Fibroblast of the conjunctiva (primary cell): ENCODE results near the gene CEP55.

Experiments used
- DNase-seq: peaks from one replicate; pipeline ENCODE4 v3.0.0-alpha.2; 2010; ENCODE audit warnings: low read depth

The CEP55 gene

GRCh38 chr10:93566435-93567276 is 70.2 kb downstream of the CEP55 start, which contains the start of gene FFAR4:
FFAR4 (plus strand) TSS chr10:93566665; CDS start chr10:93566721, 56 bp downstream.
- DNase-seq, result no peak

GRCh38 chr10:93567277-93568104 is 71.1 kb downstream of the CEP55 start:
- DNase-seq, result no peak

DNA sequence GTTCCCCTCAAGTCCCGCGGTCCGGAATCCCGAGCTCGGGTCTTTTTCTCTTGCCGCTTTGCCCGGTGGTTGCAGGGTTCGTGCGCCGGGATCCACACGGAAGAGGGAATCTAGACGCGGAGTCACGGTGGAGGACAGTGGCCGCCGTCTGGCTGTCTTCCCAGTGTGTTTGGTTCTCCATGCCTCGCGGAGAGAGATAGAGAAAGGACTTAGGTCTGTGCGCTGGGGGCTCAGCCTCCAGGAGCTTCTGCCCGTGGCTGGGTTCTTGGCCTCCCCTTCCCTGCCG is 71.6 kb downstream of the CEP55 start:
- no peak for DNase-seq

DNA sequence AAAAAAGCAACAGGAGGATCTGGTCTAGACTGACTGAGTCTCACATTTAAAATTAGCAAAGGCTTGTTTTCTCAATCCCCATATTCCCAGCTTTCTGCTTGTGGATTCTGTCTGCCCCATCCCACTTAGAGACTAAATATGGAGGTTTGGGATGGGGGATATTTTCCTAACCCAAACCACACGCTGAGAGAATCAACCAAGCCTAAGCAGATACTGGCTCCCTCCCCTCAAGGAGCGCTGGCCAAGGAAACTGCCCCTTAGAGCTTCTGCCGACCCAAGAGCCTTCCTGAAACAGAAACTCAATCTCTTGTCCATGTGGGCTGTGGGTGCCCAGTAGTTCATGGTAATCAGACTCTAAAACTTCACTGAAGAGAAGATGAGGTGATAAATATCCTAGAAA is 74.0 kb downstream of the CEP55 start:
- no peak for DNase-seq

DNA sequence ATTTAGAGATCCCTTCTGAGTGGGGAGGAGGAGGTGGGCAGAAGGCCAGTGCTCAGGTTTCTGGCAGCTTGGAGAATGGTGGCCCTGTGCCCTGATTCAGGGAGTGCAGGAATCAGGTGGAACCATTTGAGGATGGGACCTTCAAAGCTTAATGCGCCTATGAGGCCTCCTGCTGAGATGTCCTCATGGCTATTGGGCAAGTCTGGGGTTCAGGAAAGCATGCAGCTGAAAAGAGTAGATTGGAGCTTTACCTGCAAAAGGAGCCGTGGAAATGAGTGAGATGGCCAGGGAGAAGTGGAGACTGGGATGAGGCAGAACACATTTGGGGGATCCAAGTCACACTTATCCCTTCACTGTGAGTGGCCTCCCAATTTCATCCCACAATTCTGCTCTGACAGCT is 76.2 kb downstream of the CEP55 start:
- no peak for DNase-seq

GRCh38 chr10:93573051-93573909 is 76.9 kb downstream of the CEP55 start:
- no peak for DNase-seq

GRCh38 chr10:93573924-93574323 is 77.5 kb downstream of the CEP55 start:
- no peak for DNase-seq

DNA sequence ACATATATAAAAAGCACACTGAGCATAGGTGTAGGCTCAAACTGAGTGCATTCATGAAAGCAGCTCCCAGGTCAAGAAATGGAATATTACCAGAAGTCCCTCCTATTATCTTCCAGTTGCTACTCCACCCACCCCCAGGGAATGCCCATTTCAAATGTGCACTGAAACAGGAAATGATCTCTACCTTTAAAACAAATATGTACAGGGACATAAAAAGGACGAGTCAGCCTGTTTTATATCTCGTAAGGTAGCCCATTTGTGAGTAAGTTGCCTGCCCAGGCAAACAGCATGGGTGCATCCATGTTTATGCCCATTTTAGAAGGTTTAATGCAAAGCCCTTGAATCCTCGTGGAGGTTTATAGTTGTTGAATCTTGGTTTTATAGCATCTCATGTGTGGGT is 80.5 kb downstream of the CEP55 start:
- no peak for DNase-seq

DNA sequence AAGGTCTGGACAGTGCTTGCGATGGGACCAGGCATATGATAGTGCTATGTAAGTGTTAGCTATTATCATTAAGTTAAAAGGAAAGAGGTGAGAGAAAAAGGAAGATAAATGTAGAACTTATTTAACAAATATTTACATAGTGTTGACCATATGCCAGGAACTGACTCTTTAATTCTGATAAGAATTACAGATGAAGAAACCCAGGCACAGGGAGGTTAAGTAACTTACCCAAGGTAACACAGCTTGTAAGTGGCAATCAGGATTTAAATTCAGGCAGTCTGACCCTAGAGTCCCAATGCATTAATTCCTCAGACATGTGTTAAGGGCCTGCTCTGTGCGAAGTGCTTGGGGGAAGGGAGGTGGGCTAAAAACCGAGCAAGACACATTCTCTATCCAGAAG is 81.2 kb downstream of the CEP55 start:
- DNase-seq, result no peak
